GM21528 (cell line): ENCODE results near the gene THAP4.

Source experiments
- ATAC-seq: cut with Tn5 transposase; IDR thresholded peaks from one replicate; pipeline ENCODE4 v1.9.1; 2021; ENCODE audit warnings: mild to moderate bottlenecking, moderate library complexity; ENCODE audit not compliant: unreplicated experiment, low FRiP score

The THAP4 gene

DNA sequence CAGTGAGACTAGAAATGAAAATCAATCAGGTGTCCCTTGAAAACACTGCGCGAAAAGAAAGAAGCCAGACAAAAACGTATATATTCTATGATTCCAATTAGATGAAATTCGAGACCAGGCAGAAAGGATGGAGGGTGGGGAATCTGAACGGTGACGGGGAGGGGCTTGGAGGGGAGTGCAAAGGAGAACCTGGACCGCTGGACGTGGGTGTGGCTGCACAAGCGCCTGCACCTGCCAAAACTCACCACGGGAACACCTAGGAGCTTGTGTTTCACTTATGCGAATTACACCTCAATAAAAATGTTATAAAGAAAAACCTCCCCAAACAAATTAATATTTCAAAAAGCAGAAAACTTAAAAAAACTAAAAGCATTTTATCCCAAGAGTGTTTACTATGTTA lies 21.9 kb downstream of the THAP4 start:
- no peak for ATAC-seq

DNA sequence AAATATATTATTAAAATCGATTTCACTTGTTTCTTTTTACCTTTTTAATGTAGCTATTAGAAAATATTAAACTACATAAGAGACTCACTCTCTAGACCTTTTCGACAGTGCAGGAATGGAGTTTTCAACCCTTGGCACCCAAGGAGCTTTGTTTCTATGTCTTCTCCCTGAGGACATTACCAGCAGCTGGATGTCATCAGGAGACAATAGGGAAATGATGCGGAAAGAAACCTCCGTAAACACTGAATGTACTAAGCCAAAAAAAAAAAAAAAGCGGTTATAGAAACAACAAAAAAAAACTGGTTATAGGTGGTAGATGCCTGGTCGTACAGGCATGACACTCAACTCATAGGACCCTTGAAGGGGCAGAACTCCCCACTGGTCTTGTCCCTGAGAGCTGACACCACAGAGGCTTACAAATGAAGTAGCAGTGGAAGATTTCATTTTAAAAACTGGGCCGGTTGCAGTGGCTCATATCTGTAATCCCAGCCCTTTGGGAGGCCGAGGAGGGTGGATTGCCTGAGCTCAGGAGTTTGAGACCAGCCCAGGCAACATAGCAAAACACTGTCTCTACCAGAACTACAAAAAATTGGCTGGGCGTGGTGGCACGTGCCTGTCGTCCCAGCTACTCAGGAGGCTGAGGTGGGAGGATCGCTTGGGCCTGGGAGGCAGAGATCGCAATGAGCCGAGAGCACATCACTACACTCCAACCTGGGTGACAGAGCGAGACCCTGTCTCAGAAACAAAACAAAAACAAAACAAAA lies 23.8 kb downstream of the THAP4 start:
- ATAC-seq: no peak

DNA sequence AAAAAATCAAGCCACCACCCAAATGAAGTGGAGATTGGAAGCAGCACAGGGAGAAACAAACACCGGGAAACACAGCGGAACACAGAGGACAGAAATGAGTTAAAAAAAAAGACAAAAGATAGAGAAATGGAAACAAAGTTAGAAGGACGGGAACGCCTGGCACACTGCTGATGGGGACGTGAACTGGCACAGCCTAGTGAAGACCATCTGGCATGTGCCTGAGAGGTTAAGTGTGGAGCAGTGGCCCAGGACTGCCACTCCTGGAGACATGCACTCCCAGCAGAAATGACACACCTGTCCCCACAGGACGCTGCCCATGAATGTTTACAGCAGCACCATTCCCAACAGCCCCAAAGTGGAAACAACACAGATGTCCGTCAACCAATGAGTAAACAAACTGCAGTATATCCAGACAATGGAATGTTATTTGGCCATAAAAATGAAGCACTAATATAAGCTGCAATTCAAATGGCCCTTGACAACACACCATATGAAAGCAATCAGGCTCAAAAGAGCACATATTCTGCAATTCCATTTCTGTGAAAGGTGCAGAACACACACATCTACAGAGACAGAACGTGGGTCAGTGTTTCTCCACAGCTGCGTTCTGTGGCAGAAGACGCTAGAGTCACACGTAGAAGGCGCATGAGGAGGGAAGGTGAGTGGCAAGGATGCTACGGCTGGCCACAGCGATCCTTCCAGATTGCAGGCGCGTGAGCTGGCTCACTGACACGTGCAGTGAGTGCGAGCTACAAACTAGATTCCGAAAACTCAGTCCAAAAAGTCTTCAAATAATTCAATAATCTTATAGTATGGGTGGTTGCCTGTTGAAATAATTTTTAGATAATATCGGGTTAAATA lies 24.6 kb downstream of the THAP4 start:
- ATAC-seq: no peak

DNA sequence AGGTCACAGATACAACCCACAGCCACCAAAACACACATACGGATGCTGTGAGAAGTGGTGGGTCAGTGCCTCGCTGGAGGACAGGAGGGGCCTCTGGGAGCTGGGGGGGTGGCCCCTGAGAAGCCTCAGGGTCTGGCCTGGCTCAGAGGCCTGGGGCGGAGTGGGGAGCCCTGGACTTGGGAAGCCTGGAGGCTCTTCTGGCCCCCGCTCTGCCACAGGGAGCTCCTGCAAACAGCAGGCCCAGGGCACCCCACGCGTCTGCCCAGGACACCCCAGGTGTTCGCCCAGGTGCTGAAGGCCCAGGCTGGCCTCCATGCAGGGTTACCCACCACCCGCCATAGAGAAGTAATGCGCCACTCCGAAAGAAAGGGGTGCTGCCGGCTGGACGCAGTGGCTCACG lies 25.9 kb downstream of the THAP4 start:
- ATAC-seq: no peak

DNA sequence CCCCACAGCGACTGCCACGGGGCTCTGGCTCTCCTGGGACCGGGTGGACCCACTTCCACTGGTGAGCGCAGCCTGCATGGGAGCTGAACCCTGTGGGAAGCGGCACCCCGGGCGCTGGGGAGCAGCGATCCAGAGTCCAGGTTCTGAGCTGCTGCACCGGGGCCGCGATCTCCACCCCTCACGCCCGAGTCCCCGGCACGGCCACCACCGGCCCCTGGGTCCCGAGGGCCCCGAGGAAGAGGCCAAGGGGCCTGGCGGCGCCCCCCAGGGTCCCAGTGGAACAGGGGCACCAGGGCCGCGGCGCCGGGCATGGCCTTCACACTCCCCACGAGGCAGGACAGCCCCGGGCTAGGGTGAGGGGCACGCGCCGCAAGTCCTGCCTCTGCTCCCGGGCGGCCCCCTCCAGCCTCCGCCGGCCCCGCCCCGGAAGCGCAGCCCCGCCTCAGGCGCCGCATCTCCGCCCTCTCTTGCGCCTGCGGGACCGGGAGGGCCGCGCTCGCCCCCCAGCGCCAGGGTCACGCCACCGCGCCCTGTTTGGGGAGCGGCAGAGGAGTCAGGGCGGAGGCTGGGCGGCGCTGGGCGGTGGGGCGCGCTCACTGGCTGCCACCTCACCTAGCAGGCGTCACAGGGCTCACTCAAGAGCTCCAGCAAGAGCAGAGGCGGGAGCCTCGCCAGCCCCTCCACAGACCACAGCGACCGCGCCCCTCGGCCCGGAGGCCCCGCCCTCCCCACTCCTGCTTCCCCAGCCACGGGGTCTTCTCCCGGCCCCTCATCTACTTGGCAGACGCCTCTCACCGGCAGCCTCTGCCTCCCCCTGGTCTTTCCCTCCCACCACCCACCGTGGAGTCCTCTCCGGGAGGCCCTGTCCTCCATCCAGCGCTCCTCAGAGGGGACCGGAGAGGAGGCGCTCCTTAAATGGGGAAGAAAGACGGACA lies 26.8 kb downstream of the THAP4 start:
- peak; percentile 91 for ATAC-seq

DNA sequence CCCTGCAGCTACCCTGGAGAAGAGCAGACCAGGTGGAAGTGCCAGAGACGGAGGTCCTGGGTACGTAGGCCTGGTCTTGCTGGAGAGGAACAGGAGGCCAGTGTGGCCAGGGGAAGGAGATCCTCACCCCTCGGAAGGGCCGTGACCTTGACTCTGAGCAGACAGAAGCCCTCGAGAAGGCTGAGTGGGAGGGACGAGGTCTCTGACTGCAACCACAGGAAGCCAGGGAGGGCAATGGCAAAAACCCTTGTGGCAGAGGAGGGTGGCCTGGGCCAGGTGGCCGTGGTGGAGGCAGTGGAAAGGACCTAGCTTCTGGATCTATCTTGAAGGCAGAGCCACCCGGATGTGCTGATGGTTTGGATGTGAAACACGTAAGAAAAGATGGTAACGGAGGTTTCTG lies 28.1 kb downstream of the THAP4 start:
- ATAC-seq: no peak

DNA sequence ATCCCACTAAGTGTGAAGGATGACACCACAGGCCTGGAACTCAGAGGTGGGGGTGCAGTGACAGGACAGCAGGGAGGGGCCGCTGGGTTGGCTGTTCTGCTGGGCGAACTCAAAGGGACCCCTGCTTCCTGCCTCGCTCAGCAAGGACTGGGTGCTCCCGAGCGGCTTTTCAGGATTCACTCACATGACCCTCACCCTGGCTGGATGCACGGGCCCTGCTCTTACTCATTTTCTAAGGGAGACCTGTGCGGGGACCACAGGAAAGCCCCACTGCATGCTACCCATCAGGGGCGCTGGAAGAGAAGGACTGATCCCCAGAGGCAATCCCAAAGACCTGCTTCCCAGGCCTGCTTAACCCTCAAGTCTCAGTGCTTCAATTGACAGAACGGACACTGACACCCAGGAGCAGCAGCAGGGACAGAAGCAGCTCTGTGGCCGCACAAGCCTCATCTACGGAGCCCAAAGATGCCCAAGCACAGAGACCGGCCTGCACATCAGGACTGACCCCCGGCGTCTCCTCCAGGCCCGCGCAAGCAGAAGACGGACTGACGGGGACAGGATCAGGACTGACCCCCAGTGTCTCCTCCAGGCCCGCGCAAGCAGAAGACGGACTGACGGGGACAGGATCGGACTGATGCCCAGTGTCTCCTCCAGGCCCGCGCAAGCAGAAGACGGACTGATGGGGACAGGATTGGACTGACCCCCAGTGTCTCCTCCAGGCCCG lies 29.6 kb downstream of the THAP4 start:
- no peak for ATAC-seq

DNA sequence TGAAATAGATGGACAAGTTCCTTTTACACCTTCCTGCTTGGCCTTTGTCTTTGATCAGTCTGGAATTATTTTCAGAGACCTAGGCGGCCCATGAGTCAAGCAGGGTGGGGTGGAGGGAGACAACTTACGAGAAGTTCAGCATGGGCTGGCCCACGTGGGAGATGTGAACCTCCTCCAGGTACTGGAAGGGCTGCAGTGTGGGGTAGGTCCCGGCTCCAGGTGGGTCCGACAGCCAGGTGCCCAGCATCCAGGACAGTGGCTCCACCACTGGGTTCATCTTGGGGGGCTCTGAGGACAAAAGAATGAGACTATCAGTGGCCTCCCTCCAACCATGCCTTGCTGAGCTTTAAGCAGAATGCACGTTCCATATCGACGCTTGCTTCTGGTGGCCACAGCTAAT lies 30.8 kb downstream of the THAP4 start:
- ATAC-seq: no peak

DNA sequence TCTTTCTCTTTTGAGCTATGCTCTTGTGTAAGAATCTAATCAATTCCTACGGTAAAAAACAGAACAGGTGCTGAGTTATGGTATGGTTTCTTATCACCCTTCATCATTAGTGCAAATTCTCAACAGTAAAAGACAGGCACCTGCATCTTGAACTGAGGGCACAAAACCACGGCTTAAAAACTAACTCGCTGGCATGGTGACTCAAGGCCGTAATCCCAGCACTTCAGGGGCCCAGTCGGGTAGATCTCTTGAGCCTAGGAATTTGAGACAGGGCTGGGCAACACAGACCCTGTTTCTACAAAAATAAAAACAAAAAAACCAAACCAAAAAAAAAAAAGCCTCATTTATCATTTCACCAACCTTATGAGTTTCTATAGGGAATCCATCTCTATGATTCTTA lies 33.3 kb downstream of the THAP4 start:
- ATAC-seq: no peak

DNA sequence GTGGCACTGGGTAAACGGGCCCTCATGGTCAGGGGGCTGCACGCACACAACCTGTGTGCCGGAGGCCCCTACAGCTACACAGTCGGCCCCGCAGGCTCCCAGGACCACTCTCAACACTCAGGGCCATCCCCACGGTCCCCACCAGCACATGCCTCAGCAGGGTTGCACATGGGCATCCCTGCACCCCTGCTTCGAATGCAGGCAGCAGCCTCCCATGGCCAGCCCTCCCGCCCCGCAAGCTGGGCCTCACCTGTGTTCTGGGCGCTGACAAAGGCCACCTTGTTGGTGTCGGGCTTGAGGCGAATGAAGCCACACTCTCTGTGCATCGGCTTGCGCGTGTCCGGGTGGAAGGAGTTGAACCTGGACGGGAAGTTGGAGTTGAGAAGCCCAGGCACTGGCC lies 34.2 kb downstream of the THAP4 start:
- ATAC-seq: no peak

DNA sequence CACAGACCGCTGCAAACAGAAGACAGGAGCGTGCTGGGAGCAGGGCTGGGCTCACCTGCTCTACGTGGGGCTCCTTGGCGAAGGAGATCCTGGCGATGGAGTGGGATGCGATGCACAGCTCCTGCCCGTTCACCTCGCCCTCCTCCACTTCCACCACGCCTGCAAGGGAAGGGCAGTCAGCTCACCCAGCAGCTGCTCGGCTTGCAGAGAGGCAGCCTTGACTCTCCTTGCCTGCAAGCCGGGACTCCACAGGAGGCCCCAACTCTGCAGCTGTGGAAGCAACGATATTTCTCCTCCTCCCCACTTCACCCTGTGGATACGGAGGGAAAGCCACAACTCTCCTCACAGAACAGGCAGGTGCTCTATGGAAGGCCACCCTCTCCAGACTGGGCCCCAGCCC lies 35.1 kb downstream of the THAP4 start:
- no peak for ATAC-seq

DNA sequence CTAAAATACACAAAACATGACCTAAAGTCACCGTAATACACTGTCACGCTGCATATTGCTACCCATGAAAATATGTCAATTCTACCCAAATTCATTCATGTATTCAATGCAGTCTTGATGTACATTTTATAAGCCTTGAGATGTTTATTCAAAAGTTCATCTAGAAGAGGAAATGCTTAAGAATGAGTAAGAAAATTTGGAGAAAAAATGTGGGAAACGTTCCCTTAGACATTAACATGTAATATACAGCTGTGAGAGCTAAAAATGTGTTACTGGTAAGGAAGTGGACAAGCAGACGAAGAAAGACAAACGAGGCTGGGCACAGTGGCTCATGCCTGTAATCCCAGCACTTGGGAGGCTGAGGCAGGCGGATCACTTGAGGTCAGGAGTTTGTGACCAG lies 37.3 kb downstream of the THAP4 start:
- no peak for ATAC-seq

DNA sequence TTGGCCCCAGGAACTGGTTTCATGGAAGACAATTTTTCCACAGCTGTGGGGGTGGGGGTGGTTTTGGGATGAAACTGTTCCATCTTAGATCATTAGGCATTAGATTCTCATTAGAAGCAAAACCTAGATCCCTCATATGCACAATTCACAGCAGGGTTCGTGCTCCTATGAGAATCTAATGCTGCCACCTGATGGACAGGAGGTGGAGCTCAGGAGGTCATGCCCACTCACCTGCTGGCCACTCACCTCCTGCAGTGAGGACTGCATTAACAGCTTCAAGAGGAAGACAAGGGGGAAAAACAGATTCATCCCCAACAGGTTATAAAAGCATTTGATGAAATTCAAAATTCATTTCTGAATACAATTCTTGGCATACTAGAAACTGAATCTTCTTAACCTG lies 38.5 kb downstream of the THAP4 start:
- no peak for ATAC-seq

DNA sequence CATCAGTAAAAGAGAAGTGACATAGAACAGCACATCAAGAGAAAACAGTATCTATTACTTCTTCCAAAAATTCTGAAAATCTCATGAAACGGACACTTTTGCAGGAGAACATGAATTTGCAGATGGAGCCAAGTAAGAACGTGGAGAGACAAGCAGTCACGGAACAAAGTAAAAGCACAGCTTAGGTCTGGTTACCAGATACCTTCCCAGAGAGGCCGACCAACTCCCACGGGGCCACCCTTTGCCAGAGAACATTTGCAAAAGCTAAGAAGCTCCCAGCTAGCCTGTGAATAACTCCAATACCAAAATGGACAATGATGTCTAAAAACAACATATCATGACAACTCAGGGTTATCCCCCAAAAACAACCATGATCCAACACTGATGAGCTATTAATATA lies 38.9 kb downstream of the THAP4 start:
- ATAC-seq: no peak

DNA sequence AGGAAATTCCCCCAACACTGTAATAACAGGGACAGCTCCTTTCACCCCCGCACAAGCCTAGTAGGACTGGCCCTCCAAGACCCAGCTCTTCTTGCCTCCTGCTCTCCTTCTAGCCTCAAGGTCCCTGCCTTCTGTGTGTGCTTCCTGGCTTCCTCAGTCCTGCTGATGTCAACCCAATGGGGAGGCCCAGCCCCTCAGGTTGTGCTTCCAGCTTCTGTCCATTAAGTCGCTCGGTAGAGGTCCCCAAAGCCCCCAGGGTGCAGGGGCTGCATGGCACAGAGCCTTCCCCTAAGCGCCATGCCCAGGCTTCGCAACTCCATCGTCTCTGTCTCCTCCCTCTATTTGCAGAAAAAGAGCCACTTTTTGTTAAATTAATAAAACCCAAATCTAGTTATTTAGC lies 39.4 kb downstream of the THAP4 start:
- ATAC-seq: no peak

DNA sequence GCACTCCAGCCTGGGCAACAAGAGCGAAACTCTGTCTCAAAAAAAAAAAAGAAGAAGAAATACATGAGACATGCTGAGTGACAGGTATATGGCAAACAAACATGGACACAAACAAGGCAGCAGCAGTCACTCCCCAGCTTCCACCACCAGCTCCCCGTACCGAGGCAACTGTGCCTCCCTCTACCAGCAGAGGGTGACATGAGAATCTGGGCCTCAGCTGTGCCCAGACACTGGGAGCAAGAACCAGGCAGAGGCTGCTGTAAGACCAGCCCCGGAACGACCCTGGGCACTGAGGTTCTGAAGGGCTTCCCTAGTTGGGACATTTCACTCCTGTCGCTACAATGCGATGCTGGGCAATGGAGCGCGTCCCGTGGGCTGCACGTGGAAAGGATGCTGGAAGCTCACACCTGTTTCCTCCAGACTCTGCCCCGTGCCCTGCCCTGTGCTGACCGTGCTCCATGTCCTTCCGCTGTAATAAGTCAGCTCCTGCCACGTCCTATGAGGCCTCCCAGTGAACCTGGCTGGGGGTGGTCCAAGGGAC lies 41.3 kb downstream of the THAP4 start:
- no peak for ATAC-seq

DNA sequence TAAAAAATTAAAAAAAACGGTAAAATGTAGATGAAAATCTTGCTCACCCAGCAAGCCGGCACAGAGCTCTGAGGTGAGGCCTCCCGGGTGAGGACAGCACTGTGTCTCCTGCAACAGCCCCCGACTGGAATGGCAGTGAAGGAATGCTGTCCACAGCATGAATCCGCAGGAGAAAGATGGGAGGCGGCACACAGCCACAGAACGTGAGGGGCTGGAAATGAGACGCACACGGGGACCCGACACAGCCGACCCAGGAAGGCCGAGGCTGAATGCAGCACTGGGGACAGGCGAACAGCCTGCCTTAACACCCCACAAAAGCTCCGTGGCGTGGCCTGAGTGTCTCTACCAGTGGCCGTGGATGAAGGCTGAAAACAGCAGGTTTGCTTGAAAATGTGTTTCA lies 43.7 kb downstream of the THAP4 start:
- ATAC-seq: no peak

DNA sequence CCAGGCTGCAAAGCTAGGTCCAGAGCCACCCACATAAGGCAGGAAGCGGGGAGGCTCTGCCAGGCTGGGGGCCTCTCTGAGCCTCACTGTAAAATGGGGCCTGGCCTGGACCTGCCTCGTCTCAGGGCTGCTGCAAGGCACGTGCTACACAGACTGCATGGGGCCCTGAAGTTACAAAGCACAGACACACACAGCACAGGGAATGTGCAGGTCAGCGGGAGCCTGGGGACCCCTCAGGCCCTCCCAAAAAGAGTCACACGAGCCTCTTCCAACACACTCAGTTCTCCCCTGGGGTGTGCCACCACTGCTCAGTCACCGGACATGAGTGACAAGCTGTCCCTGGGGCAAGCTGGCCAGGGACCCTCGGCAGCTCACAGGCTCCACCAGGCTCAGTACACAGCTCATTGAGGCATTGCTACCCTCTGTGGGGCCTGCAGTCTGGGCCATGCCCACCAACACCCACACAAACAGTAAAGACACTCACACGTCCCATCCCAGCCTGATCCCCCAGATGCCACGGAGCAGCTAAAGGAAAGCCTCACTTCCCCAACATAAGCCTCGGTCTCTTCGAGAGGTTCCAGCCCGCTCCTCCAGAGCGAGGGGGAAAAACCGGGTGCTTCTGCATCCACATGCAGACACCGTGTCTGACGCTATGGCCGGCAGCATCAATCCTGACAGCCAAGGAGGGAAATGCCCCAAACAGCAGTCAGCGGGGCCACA lies 44.7 kb downstream of the THAP4 start:
- no peak for ATAC-seq
